Activated CD4-positive, alpha-beta T cell treated with anti-CD3 and anti-CD28 coated beads, Interleukin-2, amount 10 ng/mL, durations not matched to agents 24 days and 14 days (primary cell): ENCODE data around the gene TC2N. TPM values are rescaled to one million over a fixed set of nuclear protein-coding genes. Genes with fewer than 3 reads are reported as not detected.
"Not testable (repeated sequence)": the region's sequence is repeated elsewhere in the genome, so short reads cannot be mapped to it uniquely, and the experiment has no call there.

Source experiments
- DNase-seq: peaks from one replicate; pipeline ENCODE4 v3.0.0; 2022
- H3K27ac Mint-ChIP-seq: one replicate; pipeline ENCODE4 v1.8.0; 2022; ENCODE audit warnings: mild to moderate bottlenecking, mixed read lengths
- H3K27me3 Mint-ChIP-seq: one replicate; pipeline ENCODE4 v1.8.0; 2022; ENCODE audit warnings: mixed read lengths
- H3K36me3 Mint-ChIP-seq: one replicate; pipeline ENCODE4 v1.8.0; 2022; ENCODE audit warnings: low read depth, mild to moderate bottlenecking, mixed read lengths
- H3K4me1 Mint-ChIP-seq: one replicate; pipeline ENCODE4 v1.8.0; 2021; ENCODE audit warnings: mixed read lengths
- H3K4me3 Mint-ChIP-seq: one replicate; pipeline ENCODE4 v1.8.0; 2022; ENCODE audit warnings: mild to moderate bottlenecking, moderate library complexity, mixed read lengths
- H3K9me3 Mint-ChIP-seq: one replicate; pipeline ENCODE4 v1.8.0; 2021; ENCODE audit warnings: mixed read lengths
- intact Hi-C: fragments of 100-400 bp; cut with micrococcal nuclease; formaldehyde crosslinking; loops from one replicate; pipeline ENCODE4 v1.15.1; 2023
- total RNA-seq: library from RNA; stranded (reverse); gene quantifications from 2 replicates; pipeline ENCODE4 v1.2.3, GENCODE V29; 2022

The TC2N gene
- total RNA-seq, 1 donor from 2014 or later, result 18.6 TPM

DNA sequence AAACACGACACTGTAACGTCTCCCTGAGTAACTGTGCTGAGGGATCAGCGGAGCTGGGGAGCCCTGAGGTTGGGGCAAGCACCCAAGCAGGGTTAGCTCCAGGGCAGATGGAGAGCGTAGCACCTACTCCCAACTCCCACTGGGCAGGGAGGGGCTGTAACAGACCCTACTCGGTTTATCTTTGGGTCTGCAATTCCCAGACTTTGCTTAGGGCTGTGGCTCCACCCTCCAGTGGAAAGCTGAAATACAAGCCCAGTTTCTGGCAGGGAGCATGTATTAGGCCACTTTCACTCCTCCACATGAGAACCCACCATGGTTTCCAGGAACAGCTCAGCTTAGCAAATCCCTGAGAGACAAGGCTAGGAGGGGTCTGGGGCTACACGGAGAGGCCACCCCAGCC, 17.3 kb upstream of the TC2N start:
- H3K36me3 Mint-ChIP-seq, result no peaks in the 10 kb centered on the region
- no peak for DNase-seq
- H3K27ac Mint-ChIP-seq, result no peak overlapping the region
- peaks cover 21% of the 10 kb centered on the region for H3K4me1 Mint-ChIP-seq
- intact Hi-C loops, result no loop called here
- no peaks in the 10 kb centered on the region for H3K9me3 Mint-ChIP-seq
- H3K4me3 Mint-ChIP-seq, result no peak overlapping the region
- no peaks in the 10 kb centered on the region for H3K27me3 Mint-ChIP-seq

DNA sequence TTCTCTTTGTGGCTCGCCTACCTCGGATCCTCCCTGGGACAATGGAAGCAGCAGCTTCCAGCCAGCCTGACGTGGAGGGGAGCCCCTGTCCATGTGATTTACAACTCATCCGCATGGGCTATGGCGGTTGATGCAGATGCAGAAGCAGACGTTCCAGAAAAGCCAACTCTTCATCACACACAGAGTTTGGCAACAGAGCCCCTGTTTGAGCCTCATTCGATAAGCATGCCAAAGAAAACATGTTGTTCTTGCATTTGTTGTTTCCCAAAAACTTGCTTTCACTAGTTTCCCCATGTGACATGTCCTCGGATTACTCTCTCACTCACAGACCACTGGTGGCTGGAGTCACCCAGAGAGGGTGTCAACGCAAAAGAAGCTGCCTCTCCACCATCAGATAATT, 16.4 kb upstream of the TC2N start:
- Mint-ChIP-seq H3K4me3 (no peak overlapping the region), H3K9me3 (no peaks in the 10 kb centered on the region), H3K4me1 (peaks cover 21% of the 10 kb centered on the region), H3K36me3 (no peaks in the 10 kb centered on the region), H3K27me3 (no peaks in the 10 kb centered on the region), H3K27ac (no peak overlapping the region)
- intact Hi-C loops, result no loop called here
- DNase-seq, result no peak

DNA sequence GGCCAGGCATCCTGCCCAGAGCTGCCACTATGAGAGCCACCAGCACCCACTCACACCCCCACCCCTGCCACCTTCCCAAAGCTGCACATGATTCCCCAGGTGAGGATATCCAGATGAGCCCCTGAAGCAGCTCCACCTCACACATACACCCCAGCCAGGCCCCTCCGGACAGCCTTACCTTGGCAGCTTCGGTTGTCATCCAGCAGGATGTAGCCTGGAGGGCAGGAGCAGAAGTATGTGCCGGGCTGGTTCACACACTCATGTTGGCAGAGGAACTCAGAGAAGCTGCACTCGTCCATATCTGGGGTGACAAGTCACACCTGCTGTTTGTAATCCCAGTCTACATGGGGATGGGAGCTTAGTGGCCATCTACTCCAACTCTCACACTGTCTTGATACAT, 15.4 kb upstream of the TC2N start:
- no peak for DNase-seq
- Mint-ChIP-seq H3K9me3 (peaks cover 5% of the 10 kb centered on the region), H3K27ac (no peak overlapping the region), H3K4me3 (no peak overlapping the region), H3K36me3 (no peaks in the 10 kb centered on the region), H3K27me3 (no peaks in the 10 kb centered on the region), H3K4me1 (peaks cover 26% of the 10 kb centered on the region)
- intact Hi-C loops, result no loop called here

DNA sequence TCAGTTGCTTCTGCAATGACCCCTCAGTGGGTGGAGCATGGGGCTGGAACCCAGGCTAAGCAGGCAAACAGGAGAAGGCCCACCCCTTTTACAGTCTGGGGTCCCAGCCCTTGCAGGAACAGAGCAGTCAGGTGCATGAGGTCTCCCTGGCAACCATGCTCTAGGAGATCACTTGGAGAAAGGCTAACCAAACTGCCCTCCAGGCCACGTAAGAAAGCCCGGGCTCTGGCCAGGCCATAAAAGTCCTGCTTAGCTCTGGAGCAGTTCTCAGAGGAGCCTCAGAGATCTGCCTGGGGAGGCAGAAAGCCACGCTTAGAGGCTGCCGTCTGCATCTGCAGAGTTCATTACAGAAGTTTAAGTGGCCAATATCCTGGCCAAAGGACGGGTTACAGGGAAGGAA, 15.0 kb upstream of the TC2N start:
- intact Hi-C loops, result no loop called here
- H3K36me3 Mint-ChIP-seq, result no peaks in the 10 kb centered on the region
- H3K9me3 Mint-ChIP-seq, result peaks cover 5% of the 10 kb centered on the region

DNA sequence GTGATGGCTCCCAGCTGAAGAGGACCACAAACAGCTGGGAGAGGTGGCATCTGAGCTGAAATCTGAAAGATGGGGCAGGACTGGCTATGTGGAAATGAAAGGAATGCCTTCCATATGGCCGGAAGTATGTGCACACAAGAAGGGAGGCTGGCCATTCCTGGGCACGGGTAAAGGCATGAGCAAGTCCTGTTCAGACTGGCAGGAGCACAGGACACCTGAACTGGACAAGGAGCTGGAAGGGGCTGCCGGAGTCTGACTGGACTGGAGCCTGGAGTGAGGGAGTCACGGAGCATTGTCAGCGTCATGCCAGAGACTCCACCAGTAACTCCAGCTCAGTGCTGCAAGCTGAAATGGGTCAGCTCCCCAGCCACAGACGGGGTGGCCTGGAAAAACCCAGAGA, 11.9 kb upstream of the TC2N start:
- Mint-ChIP-seq H3K27ac (no peak overlapping the region), H3K4me1 (peaks cover 50% of the 10 kb centered on the region), H3K4me3 (no peak overlapping the region), H3K36me3 (no peaks in the 10 kb centered on the region), H3K9me3 (peaks cover 5% of the 10 kb centered on the region), H3K27me3 (no peaks in the 10 kb centered on the region)
- no peak for DNase-seq
- intact Hi-C loops, result no loop called here

More for the DNA sequence above, 15.0 kb upstream of the TC2N start:
- DNase-seq, result no peak
- Mint-ChIP-seq H3K27ac (no peak overlapping the region), H3K4me3 (no peak overlapping the region), H3K4me1 (peaks cover 29% of the 10 kb centered on the region), H3K27me3 (no peaks in the 10 kb centered on the region)

DNA sequence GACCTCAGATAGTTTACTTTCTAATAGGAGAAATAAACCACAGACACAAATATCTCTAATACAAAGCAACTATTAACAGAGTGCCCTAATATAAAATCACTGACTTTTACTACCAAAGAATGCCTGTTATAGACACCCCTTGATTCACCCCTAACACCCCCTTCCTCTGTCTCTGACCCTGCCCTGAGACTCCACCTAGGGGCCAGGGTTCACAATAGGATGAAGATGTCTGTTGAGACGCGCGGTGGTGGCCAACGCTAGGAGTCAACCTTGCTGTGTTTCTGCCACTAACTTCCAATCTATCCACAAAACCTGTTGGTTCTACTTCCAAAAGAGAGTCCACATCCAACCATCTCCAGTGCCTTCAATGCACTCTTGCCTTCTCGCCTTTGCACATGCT, 10.9 kb upstream of the TC2N start:
- no peaks in the 10 kb centered on the region for H3K27me3 Mint-ChIP-seq
- no peak overlapping the region for H3K4me3 Mint-ChIP-seq
- peaks cover 59% of the 10 kb centered on the region for H3K4me1 Mint-ChIP-seq
- intact Hi-C loops, result no loop called here
- no peaks in the 10 kb centered on the region for H3K36me3 Mint-ChIP-seq
- peaks cover 5% of the 10 kb centered on the region for H3K9me3 Mint-ChIP-seq
- no peak for DNase-seq
- no peak overlapping the region for H3K27ac Mint-ChIP-seq

DNA sequence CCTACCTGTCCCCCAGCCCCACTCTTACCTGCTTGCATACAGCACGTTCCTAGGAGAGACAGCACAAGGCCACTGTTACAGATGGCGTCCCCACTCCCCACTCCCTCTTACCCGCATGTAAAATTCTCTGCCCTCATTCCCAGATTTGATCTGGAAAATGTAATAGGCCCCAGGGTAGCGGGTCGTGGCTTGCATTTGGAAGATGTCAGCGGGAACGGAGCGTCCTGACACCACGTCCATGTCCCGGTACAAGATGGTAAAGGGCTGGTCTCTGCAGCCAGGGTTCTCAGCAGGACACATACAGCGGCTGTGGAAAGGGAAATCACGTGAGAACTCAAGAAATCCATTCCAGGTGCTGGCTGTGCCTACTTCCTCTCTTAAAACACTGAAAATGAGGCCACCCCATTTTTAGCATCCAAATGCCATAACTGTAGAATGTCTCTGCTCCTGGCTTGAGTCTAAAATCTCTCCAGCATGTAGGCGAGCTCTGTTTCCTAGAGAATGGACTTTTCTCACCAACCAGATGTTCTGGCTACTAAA, 10.1 kb upstream of the TC2N start:
- no peaks in the 10 kb centered on the region for H3K27me3 Mint-ChIP-seq
- H3K27ac Mint-ChIP-seq, result no peak overlapping the region
- intact Hi-C loops, result no loop called here
- DNase-seq, result no peak
- H3K36me3 Mint-ChIP-seq, result no peaks in the 10 kb centered on the region
- no peak overlapping the region for H3K4me3 Mint-ChIP-seq
- peaks cover 64% of the 10 kb centered on the region for H3K4me1 Mint-ChIP-seq
- peaks cover 5% of the 10 kb centered on the region for H3K9me3 Mint-ChIP-seq

DNA sequence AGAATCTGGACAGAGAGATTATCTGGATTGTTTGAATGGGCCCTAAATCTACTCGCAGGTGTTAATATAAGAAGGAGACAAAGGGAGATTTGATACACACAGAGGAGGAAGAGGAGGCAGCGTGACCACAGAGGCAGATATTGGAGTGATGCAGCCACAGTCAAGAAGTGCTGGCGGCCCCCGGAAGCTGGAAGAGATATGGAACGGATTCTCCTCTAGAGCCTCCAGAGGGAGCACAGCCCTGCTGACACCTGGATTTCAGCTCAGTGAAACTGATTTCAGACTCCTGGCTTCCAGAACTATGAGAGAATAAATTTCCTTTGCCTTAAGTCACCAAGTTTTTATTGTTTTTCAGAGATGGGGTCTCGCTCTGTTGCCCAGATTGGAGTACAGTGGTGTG, 9.2 kb upstream of the TC2N start:
- Mint-ChIP-seq H3K9me3 (peaks cover 5% of the 10 kb centered on the region), H3K4me1 (peaks cover 74% of the 10 kb centered on the region), H3K27me3 (no peaks in the 10 kb centered on the region), H3K27ac (no peak overlapping the region), H3K36me3 (no peaks in the 10 kb centered on the region), H3K4me3 (no peak overlapping the region)
- intact Hi-C loops, result no loop called here
- no peak for DNase-seq

DNA sequence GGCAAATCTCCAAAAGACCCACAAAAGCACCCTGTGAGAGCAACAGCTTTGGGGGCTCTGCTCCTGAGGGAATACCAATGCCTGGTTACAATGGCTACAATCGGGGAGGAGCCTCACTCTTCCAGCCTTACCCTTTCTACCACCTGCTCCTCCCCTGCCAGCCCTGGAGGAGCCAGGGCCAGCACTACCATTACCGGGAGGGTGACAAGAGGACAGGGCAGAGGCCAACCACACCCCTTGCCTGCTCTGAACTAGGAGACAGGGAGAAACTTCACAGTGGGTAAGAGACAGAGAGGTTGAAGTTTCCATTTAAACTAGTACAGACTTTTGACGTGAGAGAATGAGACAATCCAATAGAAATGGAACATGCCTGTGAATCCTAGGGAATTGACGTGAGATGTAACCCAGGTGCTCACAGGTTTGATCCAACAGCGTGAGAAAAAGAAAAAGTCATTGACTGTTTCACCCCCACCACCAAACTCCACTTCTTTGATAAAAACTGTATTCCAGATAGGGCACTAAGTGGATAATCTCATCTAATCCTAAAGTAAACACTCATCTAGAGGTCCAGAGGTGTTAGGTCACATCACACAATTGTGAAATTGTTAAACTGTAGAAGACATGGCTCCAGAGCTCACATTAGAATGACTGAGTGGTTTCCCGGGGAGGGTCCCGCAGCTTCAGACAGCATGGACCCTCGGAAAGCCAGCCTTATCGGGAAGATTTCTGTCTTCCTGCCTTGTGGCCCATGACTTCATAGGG, 8.4 kb upstream of the TC2N start:
- intact Hi-C loops, result no loop called here
- DNase-seq, result no peak
- Mint-ChIP-seq H3K4me3 (no peak overlapping the region), H3K27me3 (no peaks in the 10 kb centered on the region), H3K9me3 (peaks cover 5% of the 10 kb centered on the region), H3K36me3 (no peaks in the 10 kb centered on the region), H3K4me1 (peaks cover 73% of the 10 kb centered on the region), H3K27ac (peak overlapping the region; percentile 39)

DNA sequence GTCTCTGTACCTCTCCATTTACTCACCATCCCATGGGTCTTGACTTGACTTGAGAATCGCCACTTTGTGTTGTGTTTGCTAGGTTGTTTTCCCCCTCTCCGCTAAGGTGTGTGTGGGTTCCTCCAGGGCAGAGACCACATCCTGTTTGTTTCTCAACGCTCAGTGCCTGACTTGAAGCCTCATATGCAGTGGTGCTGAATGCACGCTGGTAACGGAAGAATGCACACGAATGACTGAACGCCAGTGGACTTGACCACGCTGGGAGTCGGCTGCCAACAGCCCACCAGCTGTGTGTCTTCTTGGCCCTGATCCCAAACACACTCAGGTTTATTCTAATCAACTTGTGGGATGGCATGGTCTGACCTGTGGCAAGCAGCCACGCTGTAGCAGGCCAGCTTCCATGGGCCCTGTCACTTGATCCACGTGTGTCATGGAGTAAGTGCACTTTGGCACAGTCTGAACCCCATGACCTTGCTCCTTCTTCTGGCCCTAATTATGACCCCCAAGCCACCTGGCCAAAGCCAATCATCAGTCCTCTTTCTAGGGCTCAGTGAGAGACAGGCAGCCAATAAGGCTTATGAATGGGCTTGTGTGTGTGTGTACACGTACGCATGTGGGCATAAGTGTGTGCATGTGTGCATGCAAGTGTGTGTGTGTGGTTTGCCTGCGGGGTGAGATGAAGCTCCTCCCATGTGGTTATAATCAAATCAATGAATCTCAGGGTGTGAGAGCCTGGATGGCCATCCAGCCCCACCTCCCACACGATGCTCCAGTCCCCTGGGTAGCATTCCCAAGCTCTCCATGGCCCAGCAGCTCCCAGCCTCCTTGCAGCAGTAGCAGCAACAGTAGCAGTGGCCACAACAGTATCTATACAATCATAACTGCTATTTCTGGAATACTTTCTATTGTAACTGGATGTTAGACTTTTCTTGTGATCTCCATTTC, 6.4 kb upstream of the TC2N start:
- peaks cover 2% of the 10 kb centered on the region for H3K36me3 Mint-ChIP-seq
- H3K27me3 Mint-ChIP-seq, result no peaks in the 10 kb centered on the region
- peaks cover 86% of the 10 kb centered on the region for H3K4me1 Mint-ChIP-seq
- intact Hi-C loops, result loop anchor here (1.0 to 5.0 kb wide), 5 partner anchors 20 to 363 kb away; partner anchors contain the start of genes PPP4R3A and TRIP11
- H3K9me3 Mint-ChIP-seq, result peaks cover 5% of the 10 kb centered on the region
- H3K4me3 Mint-ChIP-seq, result peak overlapping the region; percentile 89
- DNase-seq, result peak; percentile 94
- peak overlapping the region; percentile 91 for H3K27ac Mint-ChIP-seq

DNA sequence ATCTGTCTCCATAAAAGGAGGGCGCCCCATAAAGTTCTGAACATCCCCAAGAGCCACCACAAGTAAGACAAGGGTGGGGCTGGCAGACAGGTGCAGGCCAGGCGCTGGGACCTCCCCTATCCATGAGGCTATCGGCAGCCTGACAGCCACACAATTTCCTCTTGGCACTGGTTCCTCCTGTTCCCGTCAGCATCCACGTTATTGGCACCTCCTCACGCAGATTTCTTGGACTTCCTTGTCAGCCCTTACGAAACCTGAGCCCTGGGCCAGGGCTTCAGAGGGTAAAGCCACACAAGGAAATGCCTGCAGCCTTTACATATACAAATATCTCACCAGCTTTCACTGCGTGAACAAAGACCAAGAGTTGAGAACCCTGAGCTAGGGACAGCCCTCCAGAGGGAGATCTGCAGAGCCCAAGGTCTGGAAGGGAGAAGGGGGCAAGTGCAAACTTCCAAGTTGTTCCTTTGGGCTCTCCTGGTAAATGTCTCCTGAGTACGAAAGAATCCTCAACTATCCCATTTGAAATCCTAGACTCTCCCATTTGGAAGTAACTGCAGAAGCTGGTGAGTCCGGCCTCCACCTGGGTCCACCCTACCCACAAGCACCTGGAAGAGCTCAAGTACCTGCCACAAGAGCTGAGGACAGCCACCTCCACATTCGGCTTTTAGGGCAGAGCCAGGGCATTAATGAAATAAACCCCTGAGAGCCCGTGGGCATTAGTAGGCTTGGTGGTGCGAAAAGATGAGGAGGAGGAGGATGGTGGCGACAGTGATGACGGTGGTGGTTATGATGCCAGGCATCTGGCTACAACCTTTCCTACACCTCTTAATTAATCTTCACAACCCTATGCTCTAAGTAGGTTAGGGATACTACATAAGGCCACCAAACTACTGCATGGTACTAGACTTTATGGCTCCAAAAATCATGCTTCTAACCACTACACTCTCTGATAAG, 5.5 kb upstream of the TC2N start:
- peak overlapping the region; percentile 89 for H3K4me3 Mint-ChIP-seq
- H3K4me1 Mint-ChIP-seq, result peaks cover 90% of the 10 kb centered on the region
- intact Hi-C loops, result loop anchor here (1.0 to 5.0 kb wide), 5 partner anchors 21 to 362 kb away; partner anchors contain the start of genes PPP4R3A and TRIP11
- no peaks in the 10 kb centered on the region for H3K9me3 Mint-ChIP-seq
- peaks cover 2% of the 10 kb centered on the region for H3K36me3 Mint-ChIP-seq
- peak overlapping the region; percentile 91 for H3K27ac Mint-ChIP-seq
- peak; percentile 82 for DNase-seq
- no peaks in the 10 kb centered on the region for H3K27me3 Mint-ChIP-seq

DNA sequence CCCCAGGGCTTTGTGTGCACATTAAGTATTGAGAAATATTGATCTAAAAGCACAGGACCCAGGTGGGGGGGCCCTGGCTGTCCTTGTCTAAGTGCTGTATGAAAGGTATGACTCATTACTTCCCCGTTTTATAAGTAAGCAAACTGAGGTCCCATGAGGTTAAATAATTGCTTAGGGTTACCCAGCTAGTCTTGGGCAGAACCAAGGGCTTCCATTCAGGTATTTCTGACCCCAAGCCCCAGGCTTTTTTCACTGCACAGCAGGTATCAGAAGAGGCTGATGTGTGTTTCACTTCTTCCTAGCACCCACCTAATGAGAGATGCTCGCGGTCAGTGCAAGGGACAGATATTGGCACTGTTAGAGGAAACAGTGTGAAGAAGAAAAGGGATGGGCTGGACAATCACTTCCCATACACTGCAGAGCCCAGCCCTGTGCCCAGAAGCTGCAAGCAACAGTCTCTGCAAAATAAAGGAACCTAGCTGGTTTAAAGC, 4.7 kb upstream of the TC2N start:
- H3K4me1 Mint-ChIP-seq, result peaks cover 92% of the 10 kb centered on the region
- H3K27me3 Mint-ChIP-seq, result no peaks in the 10 kb centered on the region
- no peaks in the 10 kb centered on the region for H3K9me3 Mint-ChIP-seq
- peak; percentile 77 for DNase-seq
- intact Hi-C loops, result loop anchor here (2.0 to 5.0 kb wide), 4 partner anchors 35 to 361 kb away; partner anchors contain the start of genes PPP4R3A and TRIP11
- H3K27ac Mint-ChIP-seq, result peak overlapping the region; percentile 91
- H3K36me3 Mint-ChIP-seq, result peaks cover 2% of the 10 kb centered on the region
- peak overlapping the region; percentile 89 for H3K4me3 Mint-ChIP-seq

DNA sequence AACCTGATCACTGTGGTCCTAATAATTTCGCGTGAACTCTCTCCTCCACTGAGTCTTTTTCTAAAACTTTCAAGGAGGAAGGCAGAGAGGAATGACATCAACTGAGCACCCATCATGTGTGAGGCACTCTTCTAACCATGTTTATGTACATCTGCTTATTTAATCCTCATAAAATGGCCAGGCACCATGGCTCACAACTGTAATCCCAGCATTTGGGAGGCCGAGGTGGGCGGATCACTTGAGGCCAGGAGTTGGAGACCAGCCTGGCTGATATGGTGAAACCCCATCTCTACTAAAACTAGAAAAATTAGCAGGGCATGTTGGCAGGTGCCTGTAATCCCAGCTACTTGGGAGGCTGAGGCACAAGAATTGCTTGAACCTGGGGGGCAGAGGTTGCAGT, 4.1 kb upstream of the TC2N start:
- Mint-ChIP-seq H3K4me1 (peaks cover 93% of the 10 kb centered on the region), H3K27ac (peak overlapping the region; percentile 59), H3K4me3 (peak overlapping the region; percentile 89)
- not testable (repeated sequence) for H3K27me3 Mint-ChIP-seq, H3K36me3 Mint-ChIP-seq, H3K9me3 Mint-ChIP-seq, DNase-seq
- intact Hi-C loops, result loop anchor here (5.0 kb wide), 2 partner anchors 91 to 171 kb away; partner anchors contain the start of gene TRIP11
